HG02571 (cell line): ENCODE data around the gene RPL7A.
"Not testable (repeated sequence)": the region's sequence is repeated elsewhere in the genome, so short reads cannot be mapped to it uniquely, and the experiment has no call there.

ENCODE experiments used
- ATAC-seq: cut with Tn5 transposase; IDR thresholded peaks from one replicate; pipeline ENCODE4 v1.9.1; 2021; ENCODE audit warnings: mild to moderate bottlenecking, moderate library complexity; ENCODE audit not compliant: unreplicated experiment

The RPL7A gene

GRCh38 chr9:133347985-133348717, at the start of gene RPL7A, which contains the start of gene MED22:
TSS of gene RPL7A (plus strand) at chr9:133348218. CDS start at chr9:133348244, 26 bp downstream.
TSS of gene MED22 (minus strand) at chr9:133348131. CDS start at chr9:133346662, 1,469 bp downstream.
- ATAC-seq = peak; percentile 64

DNA sequence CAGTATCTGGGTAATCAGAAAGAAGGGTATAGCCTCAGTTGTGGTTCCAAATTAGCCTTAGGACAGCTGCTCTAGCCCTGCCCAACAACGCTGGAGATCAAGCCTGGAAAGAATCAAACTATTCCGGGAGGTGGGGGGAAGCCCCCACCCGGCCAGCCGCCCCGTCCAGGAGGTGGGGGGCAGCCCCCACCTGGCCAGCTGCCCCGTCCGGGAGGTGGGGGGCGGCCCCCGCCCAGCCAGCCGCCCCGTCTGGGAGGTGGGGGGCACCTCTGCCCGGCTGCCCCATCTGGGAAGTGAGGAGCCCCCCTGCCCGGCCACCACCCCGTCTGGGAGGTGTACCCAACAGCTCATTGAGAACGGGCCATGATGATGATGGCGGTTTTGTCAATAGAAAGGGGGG, 48.0 kb upstream of the RPL7A start:
- not testable (repeated sequence) for ATAC-seq

- no peak for ATAC-seq
These were observed 46.5 kb upstream of the RPL7A start for GRCh38 chr9:133301253-133302230.

DNA sequence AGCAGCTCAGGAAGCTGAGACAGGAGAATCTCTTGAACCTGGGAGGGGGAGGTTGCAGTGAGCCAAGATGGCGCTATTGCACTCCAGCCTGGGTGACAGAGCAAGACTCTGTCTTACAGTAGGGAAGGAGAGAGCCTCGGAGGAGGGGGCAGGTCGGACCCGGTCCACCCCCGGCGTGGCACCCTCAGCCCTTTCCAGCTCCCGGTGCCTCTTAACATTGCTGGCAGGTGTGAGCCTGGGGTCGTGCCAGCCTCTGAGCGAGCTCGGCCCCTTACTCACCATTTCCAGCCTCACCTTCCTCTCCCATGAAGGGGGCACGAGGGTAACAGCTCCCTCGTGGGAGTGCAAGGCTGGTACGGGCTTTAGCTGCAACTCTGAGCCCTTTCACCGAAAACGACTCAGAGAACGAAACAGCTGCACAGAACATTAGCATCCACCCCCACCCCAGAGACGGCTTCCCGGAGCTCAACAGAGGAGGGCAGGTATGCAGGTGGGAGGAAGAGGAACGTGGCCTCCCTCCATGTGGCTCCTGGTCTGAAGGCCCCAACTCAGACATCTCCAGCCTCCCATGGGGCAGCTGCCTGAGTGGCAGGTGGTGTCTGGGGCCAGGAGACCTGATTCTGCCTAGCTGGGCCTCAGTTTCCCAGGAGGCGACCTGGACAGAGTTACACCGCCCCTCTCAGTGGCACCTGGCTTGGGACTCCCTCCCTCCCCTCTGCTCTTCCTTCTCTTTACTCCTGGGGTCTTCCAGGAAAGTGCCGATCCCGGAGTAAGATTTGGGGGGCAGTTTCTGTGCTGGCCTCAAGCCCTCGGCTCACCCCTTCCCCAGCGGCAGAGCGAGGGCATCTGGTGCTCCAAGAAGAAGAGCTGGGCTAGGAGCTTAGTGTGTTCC, 44.5 kb upstream of the RPL7A start:
- no peak for ATAC-seq

GRCh38 chr9:133304158-133304470, 43.9 kb upstream of the RPL7A start:
- no peak for ATAC-seq

GRCh38 chr9:133304477-133305377, 43.3 kb upstream of the RPL7A start:
- no peak for ATAC-seq

DNA sequence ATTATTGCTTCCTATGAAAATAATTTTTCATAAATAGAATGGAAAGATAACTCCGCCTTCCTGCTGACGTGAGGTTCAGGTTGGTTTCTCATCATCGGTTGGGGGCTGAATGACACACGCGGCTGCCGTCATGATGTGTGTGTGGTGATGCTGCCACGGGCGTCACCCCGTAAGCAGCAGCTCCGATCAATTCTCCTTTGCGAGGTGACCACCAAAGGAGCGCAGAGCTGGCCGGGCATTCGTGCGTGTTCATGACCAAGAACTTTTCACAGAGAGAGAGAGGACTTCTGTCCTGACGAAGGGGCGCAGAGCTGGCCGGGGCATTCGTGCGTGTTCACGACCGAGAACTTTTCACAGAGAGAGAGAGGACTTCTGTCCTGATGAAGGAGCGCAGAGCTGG, 42.3 kb upstream of the RPL7A start:
- no peak for ATAC-seq

DNA sequence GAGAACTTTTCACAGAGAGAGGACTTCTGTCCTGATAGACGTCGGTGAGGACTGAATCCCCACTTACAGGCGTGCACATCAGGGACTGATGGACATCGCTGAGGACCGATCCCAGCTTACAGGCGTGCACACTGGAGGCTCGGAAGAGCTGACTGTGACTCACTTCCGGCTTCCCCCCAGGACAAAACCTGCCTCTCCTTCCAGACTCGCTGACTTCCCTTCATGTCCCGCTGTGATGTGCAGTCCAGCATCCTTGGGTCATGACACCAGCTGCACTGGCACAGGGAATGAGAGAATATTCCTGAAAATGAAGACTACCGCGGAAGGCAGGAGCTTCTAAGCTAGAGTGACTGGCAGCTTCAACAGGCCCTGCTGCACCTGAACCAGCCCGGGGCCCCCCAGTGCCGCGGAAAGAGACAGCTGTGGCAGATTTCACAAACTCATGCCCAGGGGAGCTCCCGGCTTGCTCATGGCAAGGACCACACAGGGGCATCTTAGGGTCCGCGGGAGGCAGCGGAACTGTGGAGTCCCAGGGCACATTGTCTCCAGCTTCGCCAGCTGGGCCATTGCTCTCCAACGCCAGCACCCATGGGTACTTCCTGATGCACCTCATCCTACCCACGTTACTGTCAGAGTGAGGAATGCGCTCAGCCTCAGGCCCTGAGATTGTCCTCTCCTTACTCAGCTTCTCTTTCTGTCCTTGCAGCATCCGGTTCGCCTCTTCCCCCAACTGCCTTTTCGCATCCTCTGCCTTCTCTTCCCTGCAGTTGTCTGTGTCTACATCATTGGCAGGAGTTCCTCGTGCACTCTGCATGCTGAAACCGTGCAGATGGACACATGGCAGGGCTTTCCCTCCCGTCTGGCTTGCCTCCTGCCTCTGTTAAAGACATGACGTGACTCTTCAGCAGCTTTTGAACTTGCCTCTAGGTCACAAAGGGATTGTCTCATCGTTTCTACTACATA, 41.5 kb upstream of the RPL7A start:
- no peak for ATAC-seq

DNA sequence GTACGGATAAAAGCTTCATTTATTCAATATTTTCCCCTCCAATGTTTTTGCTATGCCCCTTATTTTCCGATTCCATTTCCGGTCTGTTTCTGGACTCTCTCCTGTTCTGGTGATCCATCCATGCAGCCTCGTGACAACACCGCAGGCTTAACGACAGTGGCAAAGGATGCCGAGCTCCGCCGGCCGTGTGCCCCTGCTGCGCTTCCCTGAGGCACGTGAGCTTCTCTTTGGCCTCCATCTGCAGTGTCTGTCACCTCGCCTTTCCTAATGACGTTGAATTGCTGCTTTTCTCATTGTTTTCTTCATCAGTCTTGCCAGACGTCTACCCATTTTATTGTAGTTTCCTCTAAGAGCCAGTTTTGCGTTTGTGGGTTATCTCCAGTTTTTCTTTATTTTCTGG, 40.7 kb upstream of the RPL7A start:
- ATAC-seq = no peak

DNA sequence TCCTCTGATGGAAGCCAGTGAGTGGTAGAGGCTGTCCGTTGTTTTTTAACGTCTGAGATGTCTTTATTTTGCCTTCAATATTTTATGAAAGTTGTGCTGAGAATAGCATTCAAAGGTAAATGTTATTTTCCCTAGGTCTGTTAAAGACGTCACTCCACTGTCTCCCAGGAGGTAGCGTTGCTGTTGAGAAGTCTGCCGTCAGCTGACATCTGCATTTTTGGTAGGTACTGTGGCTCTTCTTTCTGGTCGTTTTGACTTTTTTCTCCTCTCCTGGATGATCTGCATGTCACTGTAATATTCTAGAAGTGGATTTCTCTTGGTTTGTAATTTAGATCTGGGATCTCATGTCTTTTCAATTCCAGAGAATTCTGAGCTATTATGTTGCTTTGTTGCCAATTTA, 38.4 kb upstream of the RPL7A start:
- no peak for ATAC-seq

DNA sequence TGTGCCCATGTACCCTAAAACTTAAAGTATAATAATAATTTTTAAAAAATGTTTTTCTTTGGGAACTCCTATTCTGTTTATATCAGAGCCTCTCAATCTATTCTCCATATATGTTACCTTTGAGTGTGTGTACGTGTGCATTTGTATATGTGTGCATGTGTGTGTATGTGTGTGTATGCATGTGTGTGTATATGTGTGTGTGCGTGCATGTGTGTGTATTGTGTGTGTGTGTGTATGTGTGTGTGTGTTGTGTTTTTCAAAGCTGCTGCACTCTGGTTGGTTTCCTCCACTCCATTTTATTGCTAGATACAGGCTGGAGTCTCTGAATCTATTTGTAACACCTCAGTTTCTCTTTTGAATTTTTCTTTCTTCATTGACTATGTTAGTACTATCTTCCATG, 32.0 kb upstream of the RPL7A start:
- ATAC-seq = no peak

DNA sequence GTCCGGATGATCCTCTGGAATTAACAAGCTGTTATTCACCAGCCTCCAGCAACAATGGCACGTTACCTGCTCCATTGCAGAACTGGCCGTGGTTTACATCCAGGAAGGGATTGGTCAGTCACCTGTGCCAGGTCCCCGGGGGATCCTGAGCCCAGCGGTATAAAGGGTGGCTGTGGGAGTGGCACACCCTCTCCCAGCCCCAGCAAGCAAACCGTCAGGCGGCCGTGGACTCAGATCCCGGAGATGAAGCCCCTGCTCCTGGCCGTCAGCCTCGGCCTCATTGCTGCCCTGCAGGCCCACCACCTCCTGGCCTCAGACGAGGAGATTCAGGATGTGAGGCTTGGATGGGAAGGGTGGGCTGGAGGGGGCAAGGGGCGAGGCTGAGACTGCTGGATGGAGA, 30.5 kb upstream of the RPL7A start:
- ATAC-seq = not testable (repeated sequence)

DNA sequence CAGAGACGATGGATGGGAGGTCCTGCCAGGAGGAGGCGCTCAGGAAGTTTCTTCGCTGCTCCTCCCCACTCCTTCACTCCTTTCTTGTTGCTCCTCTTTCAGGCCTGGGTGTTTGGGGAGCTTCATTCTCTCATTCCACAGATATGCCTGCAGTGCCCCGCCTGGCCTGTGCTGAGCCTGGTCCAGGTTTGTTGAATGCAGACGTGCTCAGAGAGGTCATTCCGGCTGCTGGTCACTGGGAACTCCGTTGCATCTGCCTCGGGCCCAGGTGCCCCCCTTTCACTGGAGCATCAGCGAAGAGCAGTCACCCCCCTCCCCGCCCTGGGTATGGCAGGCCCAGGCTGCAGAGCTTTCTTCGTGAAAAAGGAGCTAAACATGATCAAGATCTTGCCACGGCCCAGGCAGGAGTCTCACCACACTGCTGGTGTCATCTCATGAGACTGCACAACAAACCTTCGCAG, 27.6 kb upstream of the RPL7A start:
- no peak for ATAC-seq

DNA sequence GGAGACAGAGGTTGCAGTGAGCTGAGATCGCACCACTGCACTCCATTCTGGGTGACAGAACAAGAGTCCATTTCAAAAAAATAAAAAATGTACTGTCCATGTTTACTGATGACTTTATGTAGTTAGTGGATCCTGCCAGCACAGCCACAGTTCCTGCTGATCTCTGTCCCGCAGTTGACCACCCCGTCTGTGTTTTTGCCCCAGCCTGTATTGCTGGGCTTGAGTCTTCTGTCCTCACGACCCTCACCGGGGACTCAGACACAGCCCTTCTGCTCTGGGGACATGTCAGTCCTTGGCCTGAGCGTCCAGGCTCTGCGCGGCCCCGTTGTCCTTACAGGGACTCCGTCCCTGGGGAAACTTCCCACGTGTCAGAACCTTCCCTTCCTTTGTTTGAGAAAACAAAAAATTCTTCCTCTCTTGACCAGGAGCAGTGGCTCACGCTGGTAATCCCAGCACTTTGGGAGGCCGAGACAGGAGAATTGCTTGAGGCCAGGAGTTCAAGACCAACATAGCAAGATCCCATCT, 26.5 kb upstream of the RPL7A start:
- ATAC-seq = no peak

GRCh38 chr9:133322701-133323100, 25.3 kb upstream of the RPL7A start:
- no peak for ATAC-seq

- no peak for ATAC-seq
These were observed 24.8 kb upstream of the RPL7A start for GRCh38 chr9:133323211-133323610.

GRCh38 chr9:133323991-133324703, 23.9 kb upstream of the RPL7A start:
- ATAC-seq = no peak

GRCh38 chr9:133327021-133327420, 21.0 kb upstream of the RPL7A start:
- ATAC-seq = not testable (repeated sequence)
